ENCODE results near the gene APEX1. TPM values are rescaled to one million over a fixed set of nuclear protein-coding genes. Genes with fewer than 3 reads are reported as not detected.
A peak's percentile ranks its signal among the peaks of the same experiment; 100 is the strongest.

APEX1 gene
- total RNA-seq = 101 TPM
- long read RNA-seq, transcript APEX1-205 (4 exons, 1,603 nt) = minor isoform, 9 of 108 reads
- long read RNA-seq, transcript APEX1-201 (5 exons, 1,484 nt) = major isoform, 60 of 108 reads
- long read RNA-seq, transcript APEX1-216 (3 exons, 1,803 nt) = minor isoform, 14 of 108 reads
- long read RNA-seq, transcript APEX1-210 (5 exons, 1,437 nt) = minor isoform, 9 of 108 reads
- long read RNA-seq, partial matches to known transcripts = 1 of 108 reads
- long read RNA-seq, other reads (novel, unspliced or antisense) = 7 of 108 reads

DNA sequence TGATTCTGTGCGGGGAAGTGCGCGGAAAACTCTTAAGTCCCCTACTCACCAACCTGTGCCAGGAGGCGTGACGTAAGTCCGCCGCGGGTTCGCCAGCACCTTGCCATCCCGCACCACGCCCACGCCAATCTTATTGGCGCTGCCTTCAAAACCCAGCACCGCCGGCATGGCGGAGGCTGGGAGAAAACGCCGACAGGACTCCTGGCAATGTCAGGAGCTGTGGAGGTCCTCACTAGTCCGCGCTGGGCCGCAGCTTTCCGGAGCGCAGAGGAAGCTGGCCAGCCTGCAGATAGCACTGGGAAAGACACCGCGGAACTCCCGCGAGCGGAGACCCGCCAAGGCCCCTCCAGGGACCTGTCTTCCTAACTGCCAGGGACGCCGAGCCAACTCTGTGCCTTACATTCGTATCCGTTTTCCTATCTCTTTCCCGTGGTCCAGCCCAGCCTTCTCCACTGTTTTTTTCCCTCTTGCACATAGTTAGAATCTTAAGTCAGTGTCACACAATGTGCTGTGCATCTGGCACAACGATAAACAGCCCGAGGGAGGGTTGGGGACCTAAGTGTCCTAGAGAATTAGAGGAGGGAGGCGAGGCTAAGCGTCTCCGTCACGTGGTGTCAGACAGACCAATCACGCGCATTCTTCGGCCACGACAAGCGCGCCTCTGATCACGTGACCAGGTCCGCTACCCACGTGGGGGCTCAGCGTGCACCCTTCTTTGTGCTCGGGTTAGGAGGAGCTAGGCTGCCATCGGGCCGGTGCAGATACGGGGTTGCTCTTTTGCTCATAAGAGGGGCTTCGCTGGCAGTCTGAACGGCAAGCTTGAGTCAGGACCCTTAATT lies at the start of gene APEX1, which contains the start of gene OSGEP:
APEX1 (plus strand) TSS at position 711 of the 839 bp plus-strand sequence. CDS start 420 bp downstream, outside the sequence.
OSGEP (minus strand) TSS at position 297 of the 839 bp plus-strand sequence; CDS start at position 168, 129 bp downstream.
- DNase-seq (peak; percentile 99), ATAC-seq (peak; percentile 93)
- Histone ChIP-seq H3K36me3 (peaks cover 64% of the 10 kb centered on the region), H3K4me1 (peaks cover 35% of the 10 kb centered on the region), H3K27ac (peak within 1 kb of the TSS; percentile 92), H3K9me3 (no peaks in the 10 kb centered on the region), H3K27me3 (no peaks in the 10 kb centered on the region), H3K4me3 (peak within 1 kb of the TSS; percentile 74)
- intact Hi-C loops (cut with DNase I) = no loop called here
- no peak for TF ChIP-seq CTCF (IDR thresholded peaks at IDR 0.05)

DNA sequence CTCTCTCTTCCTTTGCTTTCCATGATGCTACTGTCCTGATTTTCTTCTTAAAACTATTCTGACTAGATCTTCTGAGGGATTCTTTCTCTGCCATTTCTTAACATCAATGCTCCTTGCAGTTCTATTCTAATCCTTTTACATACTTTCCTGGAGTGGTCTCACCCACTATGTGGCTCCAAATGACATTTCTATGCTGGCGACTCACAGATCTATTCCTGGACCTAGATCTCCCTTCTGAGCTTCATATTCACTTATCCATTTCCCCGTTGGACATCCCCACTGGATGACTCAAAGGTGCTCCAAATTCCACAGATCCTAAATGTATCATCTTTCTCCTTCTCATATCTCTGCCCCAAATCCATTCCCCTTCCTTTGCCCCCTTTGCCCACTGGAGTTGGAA lies 45.8 kb upstream of the APEX1 start:
- no peak for ATAC-seq

GRCh38 chr14:20412411-20412810 lies 42.6 kb upstream of the APEX1 start:
- no peaks in the 10 kb centered on the region for H3K9me3 ChIP-seq
- intact Hi-C loops (cut with DNase I) = no loop called here
- H3K27me3 ChIP-seq = no peaks in the 10 kb centered on the region
- peaks cover 11% of the 10 kb centered on the region for H3K36me3 ChIP-seq
- TF ChIP-seq CTCF (IDR thresholded peaks at IDR 0.05) = no peak
- DNase-seq (no peak), ATAC-seq (no peak)
- H3K27ac ChIP-seq = peak overlapping the region; percentile 94
- H3K4me3 ChIP-seq = peak overlapping the region; percentile 83
- H3K4me1 ChIP-seq = peaks cover 18% of the 10 kb centered on the region

More for the DNA sequence above, 45.8 kb upstream of the APEX1 start:
- intact Hi-C loops (cut with DNase I) = no loop called here
- Histone ChIP-seq H3K27ac (no peak overlapping the region), H3K9me3 (no peaks in the 10 kb centered on the region), H3K27me3 (no peaks in the 10 kb centered on the region), H3K36me3 (peaks cover 41% of the 10 kb centered on the region), H3K4me1 (peaks cover 18% of the 10 kb centered on the region), H3K4me3 (no peak overlapping the region)
- DNase-seq = no peak
- no peak for TF ChIP-seq CTCF (IDR thresholded peaks at IDR 0.05)

DNA sequence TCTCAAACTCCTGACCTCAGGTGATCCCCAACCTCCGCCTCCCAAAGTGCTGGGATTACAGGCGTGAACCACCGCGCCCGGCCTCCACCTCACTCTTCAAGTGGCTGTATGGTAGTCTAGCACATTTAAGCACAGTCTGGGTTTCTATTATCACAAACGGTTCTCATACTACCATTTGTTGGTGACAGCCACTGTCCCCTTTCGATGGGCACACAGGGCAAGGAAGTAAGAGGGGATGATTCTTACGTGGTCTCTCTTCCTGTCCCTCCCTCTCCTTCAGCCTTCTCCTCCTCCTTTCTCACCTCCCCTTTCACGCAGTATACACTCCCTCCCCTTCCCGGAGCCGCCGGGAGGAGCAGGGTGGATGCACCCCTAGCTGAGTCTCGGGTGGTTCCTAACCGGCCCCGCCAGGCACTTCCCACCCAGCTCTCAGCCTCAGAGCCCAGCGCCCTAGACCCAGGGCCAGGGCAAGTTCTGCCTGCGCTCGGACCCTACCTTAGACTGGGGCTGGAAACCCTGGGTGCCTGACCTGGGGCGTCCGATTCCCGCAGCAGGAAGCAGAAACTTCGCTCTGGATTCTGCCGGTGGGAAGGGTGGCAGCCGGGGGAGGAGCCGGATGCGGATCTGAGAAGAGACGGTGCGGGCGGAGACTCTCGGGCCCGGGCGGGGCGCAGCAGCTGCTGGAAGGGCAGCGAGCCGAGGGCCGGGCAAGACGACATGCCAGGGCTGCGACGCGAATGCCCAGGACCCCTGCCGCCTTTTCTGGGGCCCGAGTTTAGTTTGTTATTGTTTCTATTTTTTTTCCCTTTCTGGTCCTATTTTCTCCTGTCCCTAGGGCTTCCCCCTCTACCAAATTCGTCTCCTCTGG lies 41.9 kb upstream of the APEX1 start, which contains the start of gene TEP1:
TEP1 (minus strand) TSS at position 626 of the 868 bp plus-strand sequence. CDS start 5,062 bp downstream, outside the sequence.
- Histone ChIP-seq H3K4me1 (peaks cover 18% of the 10 kb centered on the region), H3K27ac (peak within 1 kb of the TSS; percentile 94), H3K9me3 (no peaks in the 10 kb centered on the region), H3K36me3 (peaks cover 4% of the 10 kb centered on the region), H3K4me3 (peak within 1 kb of the TSS; percentile 83), H3K27me3 (no peaks in the 10 kb centered on the region)
- TF ChIP-seq CTCF (IDR thresholded peaks at IDR 0.05) = no peak
- peak; percentile 95 for DNase-seq
- intact Hi-C loops (cut with DNase I) = no loop called here
- ATAC-seq = peak; percentile 97

GRCh38 chr14:20413744-20414082 lies 41.3 kb upstream of the APEX1 start:
- H3K9me3 ChIP-seq = no peaks in the 10 kb centered on the region
- intact Hi-C loops (cut with DNase I) = no loop called here
- ATAC-seq (peak; percentile 20), DNase-seq (no peak)
- H3K27ac ChIP-seq = peak overlapping the region; percentile 94
- H3K4me1 ChIP-seq = peaks cover 18% of the 10 kb centered on the region
- no peaks in the 10 kb centered on the region for H3K36me3 ChIP-seq
- H3K4me3 ChIP-seq = peak overlapping the region; percentile 83
- no peak for TF ChIP-seq CTCF (IDR thresholded peaks at IDR 0.05)
- no peaks in the 10 kb centered on the region for H3K27me3 ChIP-seq
